C4-2B (cell line): ENCODE measurements around the gene MOCS2.

ENCODE experiments used
- ZFX ChIP-seq: fragments of 450-650 bp; IDR thresholded peaks from 2 replicates; pipeline ENCODE4 v1.6.1; 2017
- TF ChIP-seq, protein P1 (sequence below): fragments of 450-650 bp; conservative IDR thresholded peaks from 2 replicates; pipeline ENCODE4 v1.5.1; 2017; ENCODE audit warnings: mild to moderate bottlenecking

DNA sequence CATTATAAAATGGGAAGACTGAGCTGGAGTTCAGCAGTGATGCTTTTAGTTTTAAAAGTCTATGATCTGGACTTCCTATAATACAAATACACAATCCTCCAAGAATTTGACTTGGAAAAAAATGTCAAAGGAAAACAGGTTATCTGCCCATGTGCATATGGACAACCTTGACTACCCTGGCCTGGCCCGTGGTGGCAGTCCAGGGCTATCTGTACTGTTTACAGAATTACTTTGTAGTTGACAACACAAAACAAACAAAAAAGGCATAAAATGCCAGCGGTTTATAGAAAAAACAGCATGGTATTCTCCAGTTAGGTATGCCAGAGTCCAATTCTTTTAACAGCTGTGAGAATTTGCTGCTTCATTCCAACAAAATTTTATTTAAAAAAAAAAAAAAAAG lies 17.3 kb downstream of the MOCS2 start:
- TF ChIP-seq, protein P1, sequence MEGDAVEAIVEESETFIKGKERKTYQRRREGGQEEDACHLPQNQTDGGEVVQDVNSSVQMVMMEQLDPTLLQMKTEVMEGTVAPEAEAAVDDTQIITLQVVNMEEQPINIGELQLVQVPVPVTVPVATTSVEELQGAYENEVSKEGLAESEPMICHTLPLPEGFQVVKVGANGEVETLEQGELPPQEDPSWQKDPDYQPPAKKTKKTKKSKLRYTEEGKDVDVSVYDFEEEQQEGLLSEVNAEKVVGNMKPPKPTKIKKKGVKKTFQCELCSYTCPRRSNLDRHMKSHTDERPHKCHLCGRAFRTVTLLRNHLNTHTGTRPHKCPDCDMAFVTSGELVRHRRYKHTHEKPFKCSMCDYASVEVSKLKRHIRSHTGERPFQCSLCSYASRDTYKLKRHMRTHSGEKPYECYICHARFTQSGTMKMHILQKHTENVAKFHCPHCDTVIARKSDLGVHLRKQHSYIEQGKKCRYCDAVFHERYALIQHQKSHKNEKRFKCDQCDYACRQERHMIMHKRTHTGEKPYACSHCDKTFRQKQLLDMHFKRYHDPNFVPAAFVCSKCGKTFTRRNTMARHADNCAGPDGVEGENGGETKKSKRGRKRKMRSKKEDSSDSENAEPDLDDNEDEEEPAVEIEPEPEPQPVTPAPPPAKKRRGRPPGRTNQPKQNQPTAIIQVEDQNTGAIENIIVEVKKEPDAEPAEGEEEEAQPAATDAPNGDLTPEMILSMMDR = no peak
- TF ChIP-seq ZFX = no peak
